CD4-positive, CD25-positive, alpha-beta regulatory T cell (primary cell): ENCODE measurements around the gene CLCN3. TPM values are rescaled to one million over a fixed set of nuclear protein-coding genes. Genes with fewer than 3 reads are reported as not detected.
"Not testable (repeated sequence)": the region's sequence is repeated elsewhere in the genome, so short reads cannot be mapped to it uniquely, and the experiment has no call there.

Experiments
- ATAC-seq, 2 donors: fragments of 150-1000 bp; cut with Tn5 transposase; one replicate each; pipeline ENCODE4 v1.10.0; 2021; ENCODE audit warnings: low read depth in 2 of 2, moderate number of reproducible peaks in 2 of 2, moderate library complexity in 1 of 2
- DNase-seq, 3 donors: peaks; one replicate each; pipeline versions ENCODE4 v3.0.0 to v3.0.0-alpha.2; 2012 to 2022; ENCODE audit warnings: mixed read lengths in 1 of 3
- H3K27ac ChIP-seq: one replicate; pipeline ENCODE4 v1.7.0; 2013; ENCODE audit warnings: mild to moderate bottlenecking, low read length; ENCODE audit not compliant: insufficient read depth, poor library complexity, severe bottlenecking
- H3K27me3 ChIP-seq: one replicate; pipeline ENCODE4 v1.7.0; 2013; ENCODE audit warnings: low read length; ENCODE audit not compliant: control insufficient read depth, insufficient read depth
- H3K36me3 ChIP-seq: one replicate; pipeline ENCODE4 v1.7.0; 2013; ENCODE audit warnings: mild to moderate bottlenecking, low read length, moderate library complexity; ENCODE audit not compliant: control insufficient read depth, insufficient read depth
- H3K4me1 ChIP-seq: 2 replicates; pipeline ENCODE4 v1.7.0; 2013; ENCODE audit warnings: mild to moderate bottlenecking, low read length; ENCODE audit not compliant: insufficient read depth, control insufficient read depth, poor library complexity, severe bottlenecking
- H3K4me3 ChIP-seq: one replicate; pipeline ENCODE4 v1.7.0; 2013; ENCODE audit warnings: low read depth, mild to moderate bottlenecking, low read length, moderate library complexity
- H3K9me3 ChIP-seq, 2 experiments: 1 replicate in 1 of 2; 2 replicates in 1 of 2; pipeline ENCODE4 v1.7.0; 2013; ENCODE audit warnings: low read length in 2 of 2, mild to moderate bottlenecking in 1 of 2, moderate library complexity in 1 of 2; ENCODE audit not compliant: control insufficient read depth in 2 of 2
- H3K27ac Mint-ChIP-seq, 3 donors: one replicate each; pipeline ENCODE4 v1.8.0; 2020 to 2022; ENCODE audit warnings: mild to moderate bottlenecking in 3 of 3, mixed read lengths in 3 of 3, moderate library complexity in 2 of 3
- H3K27me3 Mint-ChIP-seq: one replicate; pipeline ENCODE4 v1.8.0; 2022; ENCODE audit warnings: mild to moderate bottlenecking, mixed read lengths
- H3K36me3 Mint-ChIP-seq: one replicate; pipeline ENCODE4 v1.8.0; 2020; ENCODE audit warnings: mixed read lengths
- H3K4me1 Mint-ChIP-seq, 4 donors: one replicate each; pipeline ENCODE4 v1.8.0; 2020 to 2022; ENCODE audit warnings: mixed read lengths in 4 of 4, mild to moderate bottlenecking in 1 of 4
- H3K4me3 Mint-ChIP-seq, 4 donors: one replicate each; pipeline ENCODE4 v1.8.0; 2020 to 2022; ENCODE audit warnings: mild to moderate bottlenecking in 4 of 4, mixed read lengths in 4 of 4, moderate library complexity in 3 of 4
- H3K9me3 Mint-ChIP-seq, 7 donors: one replicate each; pipeline ENCODE4 v1.8.0; 2020 to 2022; ENCODE audit warnings: mixed read lengths in 7 of 7, mild to moderate bottlenecking in 3 of 7, moderate library complexity in 2 of 7
- polyA plus RNA-seq, 4 donors: library from polyadenylated mRNA; unstranded; fragments of 300-500 nt; fragmentation: Illumina TruSeq; gene quantifications; one replicate each; pipeline ENCODE4 v1.2.3, GENCODE V29; 2021
- total RNA-seq: library from RNA; stranded (reverse); gene quantifications from one replicate; pipeline ENCODE4 v1.2.3, GENCODE V29; 2022

Gene CLCN3
- total RNA-seq, result 17.0 TPM
- 10 to 100 TPM in 1 of 4 donors, 1 to 10 TPM in 3; 6.3 to 12.0 (median 8.5) TPM for polyA plus RNA-seq

GRCh38 chr4:169619958-169620879 lies at the start of gene CLCN3:
Gene CLCN3 (plus strand): TSS chr4:169620578. CDS start chr4:169635929, 15,351 bp downstream.
- Histone ChIP-seq H3K27ac (peak within 1 kb of the TSS; percentile 97), H3K9me3 (no peaks in the 10 kb centered on the region), H3K36me3 (no peaks in the 10 kb centered on the region), H3K4me1 (peaks cover 42% of the 10 kb centered on the region), H3K27me3 (no peaks in the 10 kb centered on the region), H3K4me3 (peak within 1 kb of the TSS; percentile 97)
- Mint-ChIP-seq H3K4me1 (peaks cover 16 to 63% (median 49%) of the 10 kb centered on the region in 4 donors), H3K9me3 (no peaks in the 10 kb centered on the region), H3K4me3 (peak within 1 kb of the TSS; percentile 87 to 99 (median 98)), H3K27ac (peak within 1 kb of the TSS; percentile 98 to 99 (median 99)), H3K36me3 (no peaks in the 10 kb centered on the region), H3K27me3 (no peaks in the 10 kb centered on the region)
- ATAC-seq (peak; percentile 79 to 82), DNase-seq (peak; percentile 80 to 95 (median 84))

- Mint-ChIP-seq H3K27ac (peak overlapping the region in 1 of 3 donors; percentile 34), H3K36me3 (peaks cover 40% of the 10 kb centered on the region), H3K4me1 (peaks cover 3 to 14% (median 9%) of the 10 kb centered on the region in 4 donors)
- not testable (repeated sequence) for DNase-seq, H3K9me3 ChIP-seq, H3K27ac ChIP-seq, H3K27me3 Mint-ChIP-seq, ATAC-seq, H3K9me3 Mint-ChIP-seq, H3K4me3 ChIP-seq, H3K4me3 Mint-ChIP-seq, H3K27me3 ChIP-seq, H3K4me1 ChIP-seq
- peaks cover 19% of the 10 kb centered on the region for H3K36me3 ChIP-seq
These were observed 49.4 kb upstream of the CLCN3 start for GRCh38 chr4:169571012-169571411.

- Histone ChIP-seq H3K4me3 (no peak overlapping the region), H3K4me1 (no peaks in the 10 kb centered on the region), H3K36me3 (peaks cover 22% of the 10 kb centered on the region), H3K9me3 (no peaks in the 10 kb centered on the region), H3K27ac (no peak overlapping the region), H3K27me3 (no peaks in the 10 kb centered on the region)
- Mint-ChIP-seq H3K27me3 (no peaks in the 10 kb centered on the region), H3K4me1 (peaks cover 1 to 11% (median 6%) of the 10 kb centered on the region in 4 donors), H3K27ac (peak overlapping the region in 1 of 3 donors; percentile 34), H3K4me3 (no peak overlapping the region), H3K9me3 (peaks cover 0 to 5% (median 0%) of the 10 kb centered on the region in 7 donors), H3K36me3 (peaks cover 45% of the 10 kb centered on the region)
- no peak for DNase-seq
- ATAC-seq, result no peak
These were observed 48.9 kb upstream of the CLCN3 start for GRCh38 chr4:169571435-169571834.

- Histone ChIP-seq H3K36me3 (peaks cover 27% of the 10 kb centered on the region), H3K27me3 (no peaks in the 10 kb centered on the region), H3K4me1 (no peaks in the 10 kb centered on the region), H3K27ac (no peak overlapping the region), H3K4me3 (no peak overlapping the region), H3K9me3 (no peaks in the 10 kb centered on the region)
- no peak for DNase-seq
- no peak overlapping the region for H3K27ac Mint-ChIP-seq
- ATAC-seq, result no peak
- no peaks in the 10 kb centered on the region for H3K27me3 Mint-ChIP-seq
- peaks cover 45% of the 10 kb centered on the region for H3K36me3 Mint-ChIP-seq
- H3K4me3 Mint-ChIP-seq, result peak overlapping the region in 1 of 4 donors; percentile 73
- peaks cover 0 to 5% (median 0%) of the 10 kb centered on the region in 4 donors for H3K4me1 Mint-ChIP-seq
- peaks cover 0 to 5% (median 0%) of the 10 kb centered on the region in 7 donors for H3K9me3 Mint-ChIP-seq
These were observed 46.5 kb upstream of the CLCN3 start for GRCh38 chr4:169573889-169574288.

- no peak overlapping the region for H3K27ac ChIP-seq
- no peak overlapping the region for H3K4me3 Mint-ChIP-seq
- H3K27me3 ChIP-seq, result no peaks in the 10 kb centered on the region
- peaks cover 26% of the 10 kb centered on the region for H3K36me3 ChIP-seq
- peaks cover 26% of the 10 kb centered on the region for H3K36me3 Mint-ChIP-seq
- H3K4me1 Mint-ChIP-seq, result peaks cover 0 to 2% (median 0%) of the 10 kb centered on the region in 4 donors
- no peaks in the 10 kb centered on the region for H3K9me3 ChIP-seq
- H3K9me3 Mint-ChIP-seq, result no peaks in the 10 kb centered on the region
- H3K4me1 ChIP-seq, result no peaks in the 10 kb centered on the region
- H3K27ac Mint-ChIP-seq, result no peak overlapping the region
- H3K27me3 Mint-ChIP-seq, result no peaks in the 10 kb centered on the region
- ATAC-seq (no peak), DNase-seq (no peak)
- H3K4me3 ChIP-seq, result no peak overlapping the region
These were observed 38.2 kb upstream of the CLCN3 start for GRCh38 chr4:169582203-169582602.

- DNase-seq (no peak), ATAC-seq (no peak)
- Histone ChIP-seq H3K36me3 (peaks cover 26% of the 10 kb centered on the region), H3K9me3 (no peaks in the 10 kb centered on the region), H3K4me3 (no peak overlapping the region), H3K4me1 (no peaks in the 10 kb centered on the region), H3K27me3 (no peaks in the 10 kb centered on the region), H3K27ac (no peak overlapping the region)
- H3K9me3 Mint-ChIP-seq, result no peaks in the 10 kb centered on the region
- H3K4me1 Mint-ChIP-seq, result peaks cover 0 to 2% (median 0%) of the 10 kb centered on the region in 4 donors
- H3K36me3 Mint-ChIP-seq, result peaks cover 26% of the 10 kb centered on the region
- no peak overlapping the region for H3K4me3 Mint-ChIP-seq
- H3K27me3 Mint-ChIP-seq, result no peaks in the 10 kb centered on the region
- no peak overlapping the region for H3K27ac Mint-ChIP-seq
These were observed 37.7 kb upstream of the CLCN3 start for GRCh38 chr4:169582706-169583105.

GRCh38 chr4:169583563-169583962 lies 36.8 kb upstream of the CLCN3 start:
- peaks cover 0 to 2% (median 0%) of the 10 kb centered on the region in 4 donors for H3K4me1 Mint-ChIP-seq
- ATAC-seq (no peak), DNase-seq (no peak)
- no peak overlapping the region for H3K4me3 ChIP-seq
- no peaks in the 10 kb centered on the region for H3K9me3 Mint-ChIP-seq
- H3K36me3 Mint-ChIP-seq, result peaks cover 26% of the 10 kb centered on the region
- H3K4me1 ChIP-seq, result no peaks in the 10 kb centered on the region
- no peak overlapping the region for H3K27ac ChIP-seq
- H3K36me3 ChIP-seq, result peaks cover 24% of the 10 kb centered on the region
- H3K9me3 ChIP-seq, result no peaks in the 10 kb centered on the region
- no peaks in the 10 kb centered on the region for H3K27me3 ChIP-seq
- no peaks in the 10 kb centered on the region for H3K27me3 Mint-ChIP-seq
- H3K27ac Mint-ChIP-seq, result no peak overlapping the region
- H3K4me3 Mint-ChIP-seq, result no peak overlapping the region
